ENCODE results near the gene NCMAP. TPM values are rescaled to one million over a fixed set of nuclear protein-coding genes. Genes with fewer than 3 reads are reported as not detected.
A peak's percentile ranks its signal among the peaks of the same experiment; 100 is the strongest.

NCMAP gene
- total RNA-seq, 1 donor from 2014 or later = 0.49 TPM

DNA sequence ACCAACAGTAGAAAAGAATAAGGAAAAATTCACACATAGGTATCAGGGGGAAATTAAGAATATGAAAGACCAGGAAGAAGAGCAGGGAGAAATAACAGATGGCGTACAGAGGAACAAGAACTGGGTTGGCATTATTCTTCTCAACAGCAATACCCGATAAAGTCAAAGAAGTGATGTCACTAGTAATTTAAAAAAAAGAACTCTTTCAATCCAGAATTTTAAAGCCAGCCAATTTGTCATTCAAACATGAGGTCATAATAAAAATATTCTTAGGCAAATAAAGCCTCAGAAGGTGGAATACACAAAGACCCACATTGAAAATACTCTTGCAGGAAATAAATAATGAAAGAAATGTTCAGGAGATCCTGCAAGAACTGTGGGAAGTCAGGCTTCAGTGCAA is 8.8 kb downstream of the NCMAP start:
- TF ChIP-seq EZH2 (IDR thresholded peaks at IDR 0.05) (no peak), EZH2phosphoT487 (IDR thresholded peaks at IDR 0.05) (no peak)
- TF ChIP-seq, protein P1, sequence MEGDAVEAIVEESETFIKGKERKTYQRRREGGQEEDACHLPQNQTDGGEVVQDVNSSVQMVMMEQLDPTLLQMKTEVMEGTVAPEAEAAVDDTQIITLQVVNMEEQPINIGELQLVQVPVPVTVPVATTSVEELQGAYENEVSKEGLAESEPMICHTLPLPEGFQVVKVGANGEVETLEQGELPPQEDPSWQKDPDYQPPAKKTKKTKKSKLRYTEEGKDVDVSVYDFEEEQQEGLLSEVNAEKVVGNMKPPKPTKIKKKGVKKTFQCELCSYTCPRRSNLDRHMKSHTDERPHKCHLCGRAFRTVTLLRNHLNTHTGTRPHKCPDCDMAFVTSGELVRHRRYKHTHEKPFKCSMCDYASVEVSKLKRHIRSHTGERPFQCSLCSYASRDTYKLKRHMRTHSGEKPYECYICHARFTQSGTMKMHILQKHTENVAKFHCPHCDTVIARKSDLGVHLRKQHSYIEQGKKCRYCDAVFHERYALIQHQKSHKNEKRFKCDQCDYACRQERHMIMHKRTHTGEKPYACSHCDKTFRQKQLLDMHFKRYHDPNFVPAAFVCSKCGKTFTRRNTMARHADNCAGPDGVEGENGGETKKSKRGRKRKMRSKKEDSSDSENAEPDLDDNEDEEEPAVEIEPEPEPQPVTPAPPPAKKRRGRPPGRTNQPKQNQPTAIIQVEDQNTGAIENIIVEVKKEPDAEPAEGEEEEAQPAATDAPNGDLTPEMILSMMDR (IDR thresholded peaks at IDR 0.05) = no peak
- no peaks in the 10 kb centered on the region for H3F3A ChIP-seq (ENCODE audit: low read depth)
- no peak overlapping the region for H3K4me3 ChIP-seq
- no peaks in the 10 kb centered on the region for H3K79me2 ChIP-seq (ENCODE audit: low read depth)
- H3K9me3 Mint-ChIP-seq = no peaks in the 10 kb centered on the region
- H3K4me2 ChIP-seq = no peak overlapping the region
- no peak overlapping the region for H3K9ac ChIP-seq
- DNase-seq (ENCODE audit: low spot score) = no peak
- H3K27me3 Mint-ChIP-seq (ENCODE audit: insufficient read depth, low read depth) = peaks cover 12% of the 10 kb centered on the region
- no peak overlapping the region for H3K27ac ChIP-seq
- H3K4me1 ChIP-seq = no peaks in the 10 kb centered on the region
- H3K9me3 ChIP-seq (ENCODE audit: low read depth) = no peaks in the 10 kb centered on the region
- no peak overlapping the region for H3K27ac Mint-ChIP-seq
- no peaks in the 10 kb centered on the region for H3K36me3 ChIP-seq
- H4K20me1 ChIP-seq (ENCODE audit: low read depth) = no peaks in the 10 kb centered on the region
- no peaks in the 10 kb centered on the region for H3K36me3 Mint-ChIP-seq
- H2AFZ ChIP-seq (replicated peaks) = no peak overlapping the region
- no peaks in the 10 kb centered on the region for H3K27me3 ChIP-seq
- H3K4me3 Mint-ChIP-seq = no peak overlapping the region
- H3K4me1 Mint-ChIP-seq = peaks cover 25% of the 10 kb centered on the region

- Mint-ChIP-seq H3K4me3 (no peak overlapping the region), H3K36me3 (no peaks in the 10 kb centered on the region), H3K27ac (peak overlapping the region; percentile 32), H3K4me1 (peaks cover 21% of the 10 kb centered on the region), H3K9me3 (no peaks in the 10 kb centered on the region), H3K27me3 (ENCODE audit: insufficient read depth, low read depth) (peaks cover 5% of the 10 kb centered on the region)
- Histone ChIP-seq H3K4me2 (no peak overlapping the region), H3K9ac (no peak overlapping the region), H3F3A (ENCODE audit: low read depth) (no peaks in the 10 kb centered on the region), H3K4me1 (no peaks in the 10 kb centered on the region), H3K36me3 (no peaks in the 10 kb centered on the region), H4K20me1 (ENCODE audit: low read depth) (no peaks in the 10 kb centered on the region), H3K27me3 (no peaks in the 10 kb centered on the region), H3K9me3 (ENCODE audit: low read depth) (no peaks in the 10 kb centered on the region), H3K27ac (no peak overlapping the region), H2AFZ (replicated peaks) (no peak overlapping the region), H3K79me2 (ENCODE audit: low read depth) (no peaks in the 10 kb centered on the region), H3K4me3 (no peak overlapping the region)
- TF ChIP-seq EZH2phosphoT487 (IDR thresholded peaks at IDR 0.05) = no peak
- no peak for DNase-seq (ENCODE audit: low spot score)
These were observed 10.5 kb downstream of the NCMAP start for GRCh38 chr1:24566236-24566867.

GRCh38 chr1:24567792-24568388 is 12.0 kb downstream of the NCMAP start:
- no peak overlapping the region for H3K27ac ChIP-seq
- no peak overlapping the region for H3K4me3 ChIP-seq
- no peaks in the 10 kb centered on the region for H3K9me3 ChIP-seq (ENCODE audit: low read depth)
- H3K4me2 ChIP-seq = no peak overlapping the region
- no peaks in the 10 kb centered on the region for H3K36me3 ChIP-seq
- H3K36me3 Mint-ChIP-seq = no peaks in the 10 kb centered on the region
- H3K4me3 Mint-ChIP-seq = no peak overlapping the region
- DNase-seq (ENCODE audit: low spot score) = peak; percentile 26
- no peaks in the 10 kb centered on the region for H3K9me3 Mint-ChIP-seq
- peaks cover 5% of the 10 kb centered on the region for H3K27me3 Mint-ChIP-seq (ENCODE audit: insufficient read depth, low read depth)
- no peak for TF ChIP-seq EZH2 (IDR thresholded peaks at IDR 0.05)
- TF ChIP-seq, protein P1 (IDR thresholded peaks at IDR 0.05) = no peak
- TF ChIP-seq EZH2phosphoT487 (IDR thresholded peaks at IDR 0.05) = no peak
- no peaks in the 10 kb centered on the region for H3F3A ChIP-seq (ENCODE audit: low read depth)
- H2AFZ ChIP-seq (replicated peaks) = no peak overlapping the region
- no peaks in the 10 kb centered on the region for H4K20me1 ChIP-seq (ENCODE audit: low read depth)
- H3K9ac ChIP-seq = no peak overlapping the region
- H3K4me1 ChIP-seq = no peaks in the 10 kb centered on the region
- no peaks in the 10 kb centered on the region for H3K27me3 ChIP-seq
- no peaks in the 10 kb centered on the region for H3K79me2 ChIP-seq (ENCODE audit: low read depth)
- H3K4me1 Mint-ChIP-seq = peaks cover 11% of the 10 kb centered on the region
- H3K27ac Mint-ChIP-seq = peak overlapping the region; percentile 48

DNA sequence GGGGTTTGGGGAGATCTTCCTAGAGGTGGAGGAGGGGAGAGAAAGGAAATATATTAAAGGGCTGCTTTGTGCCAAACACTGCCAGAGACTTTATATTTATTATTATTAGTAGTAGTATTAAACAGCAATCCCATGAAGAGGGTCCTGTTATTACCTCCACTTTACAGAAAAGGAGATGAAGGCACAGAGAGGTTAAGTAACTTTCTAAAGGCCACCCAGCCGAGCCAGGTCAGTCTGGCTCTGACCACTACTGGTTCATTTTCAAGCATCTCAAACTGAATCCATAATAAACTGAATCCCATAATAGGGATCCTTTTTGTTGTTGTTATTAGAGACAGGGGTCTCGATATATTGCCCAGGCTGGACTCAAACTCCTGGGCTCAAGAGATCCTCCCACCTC is 12.6 kb downstream of the NCMAP start:
- Mint-ChIP-seq H3K27me3 (ENCODE audit: insufficient read depth, low read depth) (peaks cover 9% of the 10 kb centered on the region), H3K4me3 (no peak overlapping the region), H3K4me1 (peaks cover 11% of the 10 kb centered on the region), H3K27ac (peak overlapping the region; percentile 48), H3K9me3 (no peaks in the 10 kb centered on the region), H3K36me3 (no peaks in the 10 kb centered on the region)
- no peaks in the 10 kb centered on the region for H4K20me1 ChIP-seq (ENCODE audit: low read depth)
- H3K79me2 ChIP-seq (ENCODE audit: low read depth) = no peaks in the 10 kb centered on the region
- TF ChIP-seq EZH2phosphoT487 (IDR thresholded peaks at IDR 0.05) (no peak), EZH2 (IDR thresholded peaks at IDR 0.05) (no peak)
- TF ChIP-seq, protein P1 (IDR thresholded peaks at IDR 0.05) = no peak
- no peaks in the 10 kb centered on the region for H3K27me3 ChIP-seq
- H3F3A ChIP-seq (ENCODE audit: low read depth) = no peaks in the 10 kb centered on the region
- H3K9me3 ChIP-seq (ENCODE audit: low read depth) = no peaks in the 10 kb centered on the region
- no peak overlapping the region for H3K4me3 ChIP-seq
- H3K36me3 ChIP-seq = no peaks in the 10 kb centered on the region
- no peaks in the 10 kb centered on the region for H3K4me1 ChIP-seq
- no peak overlapping the region for H2AFZ ChIP-seq (replicated peaks)
- no peak for DNase-seq (ENCODE audit: low spot score)
- no peak overlapping the region for H3K4me2 ChIP-seq
- H3K9ac ChIP-seq = no peak overlapping the region
- no peak overlapping the region for H3K27ac ChIP-seq
